HG03520 (cell line): ENCODE measurements around the gene ANKRD11.

Source experiments
- ATAC-seq: cut with Tn5 transposase; IDR thresholded peaks from one replicate; pipeline ENCODE4 v1.9.1; 2021; ENCODE audit warnings: mild to moderate bottlenecking, moderate library complexity; ENCODE audit not compliant: unreplicated experiment

Gene ANKRD11

GRCh38 chr16:89291363-89291762 lies 199.0 kb downstream of the ANKRD11 start:
- ATAC-seq: no peak

GRCh38 chr16:89290887-89291286 lies 199.5 kb downstream of the ANKRD11 start:
- no peak for ATAC-seq

DNA sequence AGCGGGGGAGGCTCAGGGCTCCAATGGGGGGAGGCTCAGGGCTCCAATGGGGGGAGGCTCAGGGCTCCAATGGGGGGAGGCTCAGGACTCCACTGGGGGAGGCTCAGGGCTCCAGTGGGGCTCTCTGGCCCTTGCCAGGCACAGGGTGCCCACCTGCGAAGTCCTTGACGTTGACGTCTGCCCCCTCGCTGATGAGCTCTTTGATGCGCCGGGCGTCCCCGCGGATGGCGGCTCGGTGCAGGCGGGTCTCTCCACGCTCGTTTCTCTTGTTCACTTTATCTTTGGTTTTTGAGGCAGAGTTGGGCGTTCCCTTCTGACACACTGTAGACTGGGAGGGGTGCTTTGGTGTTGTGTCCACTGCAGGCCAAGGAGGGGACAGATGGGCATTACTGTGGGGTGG lies 199.9 kb downstream of the ANKRD11 start:
- no peak for ATAC-seq

GRCh38 chr16:89289428-89290395 lies 200.6 kb downstream of the ANKRD11 start:
- ATAC-seq: no peak

DNA sequence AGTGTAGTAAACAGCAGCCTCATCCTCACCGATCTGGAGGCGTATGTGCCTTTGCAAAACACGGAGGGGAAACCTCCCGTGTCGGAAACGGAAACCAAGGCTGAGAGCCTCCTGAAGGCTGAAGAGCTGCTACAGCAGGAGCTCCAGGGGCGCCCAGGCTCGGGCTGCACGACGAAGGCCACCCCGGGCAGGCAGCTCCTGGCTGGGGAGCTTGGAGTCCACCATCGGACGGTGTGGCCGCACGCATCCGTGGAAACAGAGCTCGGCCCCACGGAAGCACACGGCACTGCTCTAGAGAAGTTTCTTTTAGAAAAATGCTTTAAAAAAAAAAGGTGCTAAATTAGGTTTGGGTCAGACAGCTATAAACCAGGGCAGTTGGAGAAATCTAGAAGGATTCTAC lies 201.4 kb downstream of the ANKRD11 start:
- ATAC-seq: no peak

GRCh38 chr16:89288577-89288844 lies 201.8 kb downstream of the ANKRD11 start:
- ATAC-seq: no peak

- no peak for ATAC-seq
Observed at GRCh38 chr16:89287777-89288576, 202.4 kb downstream of the ANKRD11 start.

- ATAC-seq: no peak
Observed at GRCh38 chr16:89286096-89286495, 204.3 kb downstream of the ANKRD11 start.

GRCh38 chr16:89285381-89285780 lies 205.0 kb downstream of the ANKRD11 start:
- ATAC-seq: no peak

- ATAC-seq: no peak
Observed at GRCh38 chr16:89283449-89283848, 206.9 kb downstream of the ANKRD11 start.

DNA sequence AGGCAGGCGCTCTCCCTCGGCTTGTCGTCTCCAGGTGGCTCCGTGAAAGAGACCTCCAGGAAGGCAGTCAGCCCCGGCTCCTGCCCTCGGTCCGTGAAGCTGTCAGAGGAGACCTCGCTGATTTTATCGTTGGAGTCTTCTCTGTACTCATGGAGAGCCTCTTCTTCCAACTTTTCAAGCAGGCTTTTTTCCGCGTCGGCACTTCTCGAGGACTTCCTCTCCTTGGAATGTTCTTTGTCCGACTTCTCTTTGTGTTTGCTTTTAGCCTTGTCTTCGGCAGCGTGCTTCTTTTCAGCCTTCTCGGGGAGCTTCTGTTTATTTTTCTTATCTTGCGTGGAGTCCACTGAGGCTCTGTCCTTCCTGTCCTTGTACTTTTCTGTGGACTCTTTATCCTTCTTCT lies 207.8 kb downstream of the ANKRD11 start:
- no peak for ATAC-seq

- ATAC-seq: no peak
Observed at GRCh38 chr16:89281829-89282228, 208.5 kb downstream of the ANKRD11 start.

GRCh38 chr16:89281189-89281577 lies 209.2 kb downstream of the ANKRD11 start:
- no peak for ATAC-seq

DNA sequence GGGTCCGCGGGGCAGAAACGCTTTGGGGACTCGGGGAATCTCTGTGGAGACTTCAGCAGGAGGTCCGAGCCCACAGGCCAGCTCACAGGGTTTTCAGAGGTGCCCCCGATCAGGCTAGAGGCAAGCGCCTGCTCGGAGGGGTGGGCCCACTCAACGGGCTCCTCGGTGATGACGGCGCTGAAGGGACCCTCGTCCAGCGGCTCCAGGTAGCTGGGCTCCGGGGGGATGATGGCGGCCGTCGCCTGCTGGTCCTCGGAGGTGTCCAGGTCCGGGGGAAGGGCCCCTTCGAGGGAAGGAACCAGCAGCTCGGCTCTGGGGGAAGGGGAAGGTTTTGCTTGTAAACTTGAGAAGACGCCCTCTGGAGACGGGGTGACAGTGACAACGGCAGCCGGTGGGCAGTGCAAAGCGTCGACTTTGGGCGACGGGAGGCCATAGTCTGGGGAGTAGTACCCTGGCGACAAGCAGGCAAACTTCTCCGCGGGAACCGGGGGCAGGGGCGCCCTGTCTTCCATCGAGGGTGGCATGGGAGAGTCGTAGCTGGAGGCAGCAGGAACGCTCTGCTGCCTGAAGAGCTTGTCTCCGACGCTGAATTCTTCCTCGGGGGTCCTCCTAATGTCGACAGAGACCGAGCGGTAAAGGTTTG lies 209.7 kb downstream of the ANKRD11 start:
- ATAC-seq: no peak

DNA sequence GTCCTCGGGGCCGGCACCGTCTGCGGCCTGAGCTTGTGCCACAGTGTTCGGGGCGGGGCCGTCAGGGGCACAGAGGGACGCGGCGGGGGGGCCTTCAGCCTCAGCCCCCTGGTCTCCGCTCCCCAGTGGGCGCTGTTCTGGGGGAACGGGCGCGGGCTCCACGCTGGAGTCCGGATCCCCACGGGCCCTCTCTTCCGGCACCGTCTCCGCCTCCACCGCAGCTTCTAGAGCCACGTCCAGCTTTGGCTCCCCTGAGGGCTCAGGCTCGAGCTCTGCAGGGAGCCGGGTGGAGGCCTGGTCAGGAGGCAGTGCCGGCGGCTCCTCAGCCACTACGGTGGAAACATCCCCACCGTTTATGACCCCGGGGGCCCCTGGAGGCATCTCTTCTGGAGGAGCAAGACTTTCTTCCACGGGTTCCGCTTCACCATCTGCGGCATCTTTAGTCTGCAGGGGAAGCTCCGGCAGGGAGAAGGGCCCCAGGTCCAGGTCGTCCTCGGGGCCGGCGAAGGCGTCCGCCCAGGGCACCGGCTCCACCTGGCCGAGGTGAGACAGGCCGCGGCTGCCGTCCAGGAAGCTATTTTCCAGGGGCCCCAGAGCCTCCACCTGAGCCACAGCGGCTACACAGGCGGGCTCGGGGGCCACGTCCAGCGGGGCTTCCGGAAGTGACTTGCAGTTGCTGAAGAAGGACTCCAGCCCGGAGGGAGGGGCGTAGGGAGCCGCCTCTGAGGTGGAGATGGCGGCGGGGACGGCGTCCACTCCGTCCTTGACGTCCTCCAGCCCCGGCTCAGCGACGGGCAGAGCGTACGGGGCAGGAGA lies 210.5 kb downstream of the ANKRD11 start:
- no peak for ATAC-seq

DNA sequence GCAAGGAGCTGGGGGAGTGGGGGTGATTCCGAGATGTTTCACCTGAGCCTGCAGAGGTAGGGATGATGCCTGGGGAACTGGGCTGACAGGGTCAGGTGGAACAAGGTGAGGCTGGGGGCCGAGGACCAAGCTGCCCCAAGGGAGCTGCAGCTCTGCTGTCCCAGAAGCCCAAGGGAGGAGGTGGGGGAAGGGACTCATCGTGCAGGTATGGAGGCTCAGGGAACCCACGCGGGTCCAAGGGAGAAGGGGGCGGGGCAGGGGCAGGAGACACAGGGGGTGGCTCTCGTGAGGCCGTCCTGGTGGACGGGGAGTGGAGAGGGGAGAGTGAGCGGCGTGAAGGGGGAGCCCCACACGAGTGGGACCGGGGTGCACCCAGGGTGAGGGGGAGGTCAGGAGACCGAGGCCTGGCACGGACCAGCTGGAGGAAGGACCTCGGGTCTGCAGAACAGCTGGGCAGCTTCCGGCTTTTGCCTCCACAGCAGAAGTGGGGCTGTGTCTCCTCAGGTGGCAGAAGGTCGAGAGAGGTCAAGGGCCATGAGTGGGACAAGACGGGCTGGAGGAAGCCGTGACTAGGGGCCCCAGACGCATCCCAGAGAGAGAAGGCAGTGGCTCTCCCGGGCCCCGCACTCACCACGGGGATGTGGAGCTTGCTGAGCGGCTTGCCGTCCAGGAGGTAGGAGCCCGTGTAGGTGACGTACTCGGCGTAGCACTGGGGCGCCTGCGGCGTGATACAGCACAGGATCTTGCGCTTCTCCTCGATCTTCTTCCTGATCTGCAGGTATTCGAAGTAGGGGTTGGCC lies 211.7 kb downstream of the ANKRD11 start:
- ATAC-seq: no peak

DNA sequence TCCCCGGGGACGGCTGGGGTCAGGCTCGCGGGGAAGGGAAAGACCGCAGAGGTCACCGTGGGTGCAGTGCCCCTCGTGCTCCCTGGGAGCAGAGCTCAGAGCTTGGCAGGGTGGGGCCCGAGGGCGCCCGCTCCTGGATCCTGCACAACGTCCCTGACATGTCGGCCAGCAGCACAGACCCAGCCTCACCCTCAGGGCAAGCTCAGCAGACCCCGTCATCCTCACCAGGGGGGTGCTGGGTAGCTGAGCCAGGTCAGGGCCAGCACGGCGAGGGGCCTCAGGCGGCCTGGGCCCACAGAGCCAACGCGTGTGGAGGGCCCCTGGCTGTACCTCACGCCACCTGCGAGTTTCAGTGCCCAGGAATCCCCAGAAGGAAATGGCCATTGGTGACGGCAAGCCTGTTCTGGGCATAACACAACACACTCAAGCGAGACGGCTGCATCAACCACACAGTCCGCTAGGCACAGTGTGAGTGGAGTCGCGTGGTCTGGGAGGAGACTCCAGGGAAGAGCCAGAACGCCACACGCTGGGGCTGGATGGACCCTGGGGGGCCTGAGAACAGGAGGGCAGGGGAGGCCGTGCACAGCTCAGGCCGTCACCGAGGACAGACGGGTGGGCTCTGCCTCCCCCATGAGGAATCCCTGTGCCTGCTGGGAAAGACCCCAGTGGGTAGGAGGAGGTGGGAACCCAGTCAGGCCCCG lies 212.6 kb downstream of the ANKRD11 start:
- no peak for ATAC-seq

DNA sequence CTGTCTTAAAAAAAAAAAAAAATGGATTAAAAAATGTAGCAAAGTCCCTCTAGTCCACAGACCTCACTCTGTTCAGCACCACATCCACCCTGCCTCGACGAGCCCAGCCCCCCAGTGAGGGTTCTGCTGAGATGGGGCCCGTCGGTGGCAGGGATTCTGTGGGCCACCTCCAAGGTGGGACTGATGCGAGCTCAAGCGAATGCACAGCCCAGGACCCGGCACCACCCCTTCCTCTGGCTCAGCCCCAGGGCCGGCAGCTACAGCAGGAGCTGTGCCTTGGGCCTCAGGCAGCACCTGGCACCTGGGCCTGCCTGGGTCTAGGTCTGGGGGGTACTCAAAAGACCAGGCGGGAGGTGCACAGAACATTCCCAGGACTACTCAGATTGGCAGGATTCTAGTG lies 213.3 kb downstream of the ANKRD11 start:
- no peak for ATAC-seq
